WTC11 (cell line): ENCODE data around the gene FAM3B. TPM values are rescaled to one million over a fixed set of nuclear protein-coding genes. Genes with fewer than 3 reads are reported as not detected.

Experiments
- ATAC-seq: fragments of 200-7000 bp; cut with Tn5 transposase; 2 replicates; pipeline ENCODE4 v1.10.0; 2021; ENCODE audit warnings: mild to moderate bottlenecking, moderate library complexity
- CTCF ChIA-PET: fragments of 300-600 bp; sonication (Branson Sonifier 250); formaldehyde crosslinking; loops from one replicate; lab custom pipeline; 2021; ENCODE audit warnings: antibody characterized with exemption; lab: Charles Lee
- POLR2A ChIA-PET: fragments of 350-600 bp; sonication (Branson Sonifier 250); formaldehyde crosslinking; loops from one replicate; lab custom pipeline; 2021; ENCODE audit warnings: antibody characterized with exemption; lab: Charles Lee
- DNase-seq: peaks from one replicate; pipeline ENCODE4 v3.0.0; 2021; ENCODE audit warnings: low spot score
- H3K27ac Mint-ChIP-seq: 2 replicates; pipeline ENCODE4 v1.8.0; 2021; ENCODE audit warnings: mixed read lengths
- H3K27me3 Mint-ChIP-seq: 2 replicates; pipeline ENCODE4 v1.8.0; 2021; ENCODE audit warnings: low read depth, mild to moderate bottlenecking, moderate library complexity, mixed read lengths
- H3K36me3 Mint-ChIP-seq: 2 replicates; pipeline ENCODE4 v1.8.0; 2021; ENCODE audit warnings: mixed read lengths
- H3K4me1 Mint-ChIP-seq: 2 replicates; pipeline ENCODE4 v1.8.0; 2022; ENCODE audit warnings: mixed read lengths
- H3K4me3 Mint-ChIP-seq: 2 replicates; pipeline ENCODE4 v1.8.0; 2021; ENCODE audit warnings: mild to moderate bottlenecking, moderate library complexity, mixed read lengths
- H3K9me3 Mint-ChIP-seq: 2 replicates; pipeline ENCODE4 v1.8.0; 2021; ENCODE audit warnings: mixed read lengths
- ATF6 ChIP-seq: sonication (generic); formaldehyde crosslinking; IDR thresholded peaks from 2 replicates; pipeline ENCODE4 v1.8.1; 2023; ENCODE audit warnings: mild to moderate bottlenecking, missing genetic modification reagents
- CREM ChIP-seq: sonication (generic); formaldehyde crosslinking; IDR thresholded peaks from 2 replicates; pipeline ENCODE4 v1.8.1; 2022; ENCODE audit warnings: mild to moderate bottlenecking, missing genetic modification reagents, moderate library complexity
- E2F1 ChIP-seq: sonication (generic); formaldehyde crosslinking; IDR thresholded peaks from 2 replicates; pipeline ENCODE4 v1.8.0; 2022; ENCODE audit warnings: mild to moderate bottlenecking, missing genetic modification reagents
- ELF4 ChIP-seq: sonication (generic); formaldehyde crosslinking; IDR thresholded peaks from 2 replicates; pipeline ENCODE4 v1.8.1; 2022; ENCODE audit warnings: low read depth, mild to moderate bottlenecking, moderate library complexity, missing genetic modification reagents
- ETV6 ChIP-seq: sonication (generic); formaldehyde crosslinking; IDR thresholded peaks from 2 replicates; pipeline ENCODE4 v1.8.1; 2022; ENCODE audit warnings: mild to moderate bottlenecking, missing genetic modification reagents
- IRF1 ChIP-seq: sonication (generic); formaldehyde crosslinking; IDR thresholded peaks from 2 replicates; pipeline ENCODE4 v1.8.0; 2023; ENCODE audit warnings: missing genetic modification reagents
- JAZF1 ChIP-seq: fragments of 250-450 bp; sonication (Bioruptor Pico); IDR thresholded peaks from 2 replicates; pipeline ENCODE4 v1.9.0; 2021; ENCODE audit warnings: moderate library complexity, mild to moderate bottlenecking, inconsistent platforms
- MAX ChIP-seq: sonication (generic); formaldehyde crosslinking; IDR thresholded peaks from 2 replicates; pipeline ENCODE4 v1.8.0; 2022; ENCODE audit warnings: mild to moderate bottlenecking, missing genetic modification reagents
- PRDM15 ChIP-seq: sonication (generic); formaldehyde crosslinking; IDR thresholded peaks from 2 replicates; pipeline ENCODE4 v1.8.0; 2022; ENCODE audit warnings: missing genetic modification reagents
- SP1 ChIP-seq: sonication (generic); formaldehyde crosslinking; conservative IDR thresholded peaks from 2 replicates; pipeline ENCODE4 v1.8.1; 2022; ENCODE audit warnings: missing genetic modification reagents
- TCF7 ChIP-seq: sonication (generic); formaldehyde crosslinking; IDR thresholded peaks from 2 replicates; pipeline ENCODE4 v1.8.0; 2022; ENCODE audit warnings: mild to moderate bottlenecking, low read depth, missing genetic modification reagents, moderate library complexity
- TEAD4 ChIP-seq: sonication (generic); formaldehyde crosslinking; IDR thresholded peaks from 2 replicates; pipeline ENCODE4 v1.8.0; 2022; ENCODE audit warnings: mild to moderate bottlenecking, missing genetic modification reagents
- ZBTB21 ChIP-seq: sonication (generic); formaldehyde crosslinking; IDR thresholded peaks from 2 replicates; pipeline ENCODE4 v1.8.1; 2023; ENCODE audit warnings: mild to moderate bottlenecking, missing genetic modification reagents, borderline replicate concordance
- ZNF138 ChIP-seq: sonication (generic); formaldehyde crosslinking; conservative IDR thresholded peaks from 2 replicates; pipeline ENCODE4 v1.8.1; 2022; ENCODE audit warnings: mild to moderate bottlenecking, moderate library complexity, missing genetic modification reagents
- ZNF263 ChIP-seq: sonication (generic); formaldehyde crosslinking; IDR thresholded peaks from 2 replicates; pipeline ENCODE4 v1.8.1; 2022; ENCODE audit warnings: low read depth, mild to moderate bottlenecking, moderate library complexity, missing genetic modification reagents
- ZNF396 ChIP-seq: fragments of 250-450 bp; sonication (Bioruptor Pico); IDR thresholded peaks from 2 replicates; pipeline ENCODE4 v1.8.0; 2021; ENCODE audit warnings: mild to moderate bottlenecking, moderate library complexity, borderline replicate concordance
- total RNA-seq: library from RNA; stranded (reverse); gene quantifications from 3 replicates; pipeline ENCODE4 v1.2.3, GENCODE V29; 2021
- TF ChIP-seq, protein P1 (sequence below): sonication (generic); formaldehyde crosslinking; IDR thresholded peaks from 2 replicates; pipeline ENCODE4 v1.8.1; 2022; ENCODE audit warnings: mild to moderate bottlenecking, moderate library complexity, missing genetic modification reagents
- TF ChIP-seq, protein P2 (sequence below): sonication (generic); formaldehyde crosslinking; IDR thresholded peaks from 2 replicates; pipeline ENCODE4 v1.8.0; 2022; ENCODE audit warnings: mild to moderate bottlenecking, missing genetic modification reagents
- TF ChIP-seq, protein P3 (sequence below): sonication (generic); formaldehyde crosslinking; IDR thresholded peaks from 2 replicates; pipeline ENCODE4 v1.8.1; 2023; ENCODE audit warnings: mild to moderate bottlenecking, missing genetic modification reagents, moderate library complexity
- TF ChIP-seq, protein P4 (sequence below): sonication (generic); formaldehyde crosslinking; IDR thresholded peaks from 2 replicates; pipeline ENCODE4 v1.8.1; 2023; ENCODE audit warnings: mild to moderate bottlenecking, missing genetic modification reagents

The FAM3B gene
- total RNA-seq, 1 experiment from 2014 or later, result 1.4 TPM

DNA sequence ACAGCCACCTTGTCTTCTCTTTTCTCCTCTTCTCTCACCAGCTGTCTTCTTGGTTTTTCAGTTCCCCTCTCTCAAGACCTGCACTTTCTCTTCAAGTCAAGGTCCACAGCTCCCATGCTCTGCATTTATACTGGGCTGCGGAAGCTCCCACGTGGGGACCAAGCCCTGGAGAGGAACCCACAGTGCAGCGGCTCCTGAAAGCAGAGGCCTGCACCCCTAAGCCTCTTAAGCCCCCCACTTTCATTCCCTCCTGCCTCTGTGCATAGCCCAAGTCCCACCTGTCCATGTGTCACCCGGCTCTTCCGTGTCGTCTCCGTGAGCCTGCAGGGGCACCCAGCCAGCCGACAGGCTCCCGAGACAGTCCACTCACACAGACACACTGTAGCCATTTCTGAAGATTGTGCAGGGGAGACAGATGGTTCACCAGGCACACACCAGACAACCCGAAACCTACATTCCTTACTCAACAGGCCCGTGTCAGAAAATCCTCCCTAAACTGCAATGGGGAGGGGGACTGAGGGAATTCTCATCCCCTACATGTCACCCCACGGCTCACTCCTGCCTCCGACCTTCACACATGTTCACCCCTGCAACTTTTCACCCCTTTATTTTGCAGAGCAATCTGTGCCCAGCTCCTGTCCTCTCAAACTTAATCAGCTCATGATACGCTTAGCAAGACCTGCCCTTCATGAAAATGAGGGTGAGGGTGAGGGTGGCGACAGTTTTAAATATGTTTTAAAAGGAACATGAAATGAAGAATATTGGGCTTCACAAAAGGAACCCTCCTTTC lies 51.5 kb downstream of the FAM3B start:
- Mint-ChIP-seq H3K9me3 (peaks cover 6% of the 10 kb centered on the region; the same call in 1 of the 2 replicates), H3K36me3 (no peaks in the 10 kb centered on the region), H3K4me3 (no peak overlapping the region), H3K4me1 (peaks cover 12% of the 10 kb centered on the region), H3K27me3 (no peaks in the 10 kb centered on the region; the same call in 1 of the 2 replicates), H3K27ac (no peak overlapping the region)
- TF ChIP-seq CREM, result no peak
- no peak for TF ChIP-seq SP1
- TF ChIP-seq, protein P1, sequence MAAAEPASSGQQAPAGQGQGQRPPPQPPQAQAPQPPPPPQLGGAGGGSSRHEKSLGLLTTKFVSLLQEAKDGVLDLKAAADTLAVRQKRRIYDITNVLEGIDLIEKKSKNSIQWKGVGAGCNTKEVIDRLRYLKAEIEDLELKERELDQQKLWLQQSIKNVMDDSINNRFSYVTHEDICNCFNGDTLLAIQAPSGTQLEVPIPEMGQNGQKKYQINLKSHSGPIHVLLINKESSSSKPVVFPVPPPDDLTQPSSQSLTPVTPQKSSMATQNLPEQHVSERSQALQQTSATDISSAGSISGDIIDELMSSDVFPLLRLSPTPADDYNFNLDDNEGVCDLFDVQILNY (CRISPR knock-in tag), result no peak
- TF ChIP-seq TCF7, result no peak
- no peak for TF ChIP-seq IRF1
- TF ChIP-seq ZNF263 (CRISPR knock-in tag), result no peak
- TF ChIP-seq, protein P2, sequence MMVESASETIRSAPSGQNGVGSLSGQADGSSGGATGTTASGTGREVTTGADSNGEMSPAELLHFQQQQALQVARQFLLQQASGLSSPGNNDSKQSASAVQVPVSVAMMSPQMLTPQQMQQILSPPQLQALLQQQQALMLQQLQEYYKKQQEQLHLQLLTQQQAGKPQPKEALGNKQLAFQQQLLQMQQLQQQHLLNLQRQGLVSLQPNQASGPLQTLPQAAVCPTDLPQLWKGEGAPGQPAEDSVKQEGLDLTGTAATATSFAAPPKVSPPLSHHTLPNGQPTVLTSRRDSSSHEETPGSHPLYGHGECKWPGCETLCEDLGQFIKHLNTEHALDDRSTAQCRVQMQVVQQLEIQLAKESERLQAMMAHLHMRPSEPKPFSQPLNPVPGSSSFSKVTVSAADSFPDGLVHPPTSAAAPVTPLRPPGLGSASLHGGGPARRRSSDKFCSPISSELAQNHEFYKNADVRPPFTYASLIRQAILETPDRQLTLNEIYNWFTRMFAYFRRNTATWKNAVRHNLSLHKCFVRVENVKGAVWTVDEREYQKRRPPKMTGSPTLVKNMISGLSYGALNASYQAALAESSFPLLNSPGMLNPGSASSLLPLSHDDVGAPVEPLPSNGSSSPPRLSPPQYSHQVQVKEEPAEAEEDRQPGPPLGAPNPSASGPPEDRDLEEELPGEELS (CRISPR knock-in tag), result no peak
- TF ChIP-seq JAZF1, result no peak
- no peak for TF ChIP-seq ELF4 (CRISPR knock-in tag)
- no peak for TF ChIP-seq PRDM15
- TF ChIP-seq ETV6, result no peak
- no peak for TF ChIP-seq ZNF396 (CRISPR knock-in tag)
- TF ChIP-seq, protein P3, sequence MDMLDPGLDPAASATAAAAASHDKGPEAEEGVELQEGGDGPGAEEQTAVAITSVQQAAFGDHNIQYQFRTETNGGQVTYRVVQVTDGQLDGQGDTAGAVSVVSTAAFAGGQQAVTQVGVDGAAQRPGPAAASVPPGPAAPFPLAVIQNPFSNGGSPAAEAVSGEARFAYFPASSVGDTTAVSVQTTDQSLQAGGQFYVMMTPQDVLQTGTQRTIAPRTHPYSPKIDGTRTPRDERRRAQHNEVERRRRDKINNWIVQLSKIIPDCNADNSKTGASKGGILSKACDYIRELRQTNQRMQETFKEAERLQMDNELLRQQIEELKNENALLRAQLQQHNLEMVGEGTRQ, result no peak
- no peak for TF ChIP-seq ZNF138 (CRISPR knock-in tag)
- TF ChIP-seq ZBTB21, result no peak
- TF ChIP-seq, protein P4, sequence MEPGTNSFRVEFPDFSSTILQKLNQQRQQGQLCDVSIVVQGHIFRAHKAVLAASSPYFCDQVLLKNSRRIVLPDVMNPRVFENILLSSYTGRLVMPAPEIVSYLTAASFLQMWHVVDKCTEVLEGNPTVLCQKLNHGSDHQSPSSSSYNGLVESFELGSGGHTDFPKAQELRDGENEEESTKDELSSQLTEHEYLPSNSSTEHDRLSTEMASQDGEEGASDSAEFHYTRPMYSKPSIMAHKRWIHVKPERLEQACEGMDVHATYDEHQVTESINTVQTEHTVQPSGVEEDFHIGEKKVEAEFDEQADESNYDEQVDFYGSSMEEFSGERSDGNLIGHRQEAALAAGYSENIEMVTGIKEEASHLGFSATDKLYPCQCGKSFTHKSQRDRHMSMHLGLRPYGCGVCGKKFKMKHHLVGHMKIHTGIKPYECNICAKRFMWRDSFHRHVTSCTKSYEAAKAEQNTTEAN (CRISPR knock-in tag), result no peak
- TF ChIP-seq ATF6, result no peak
- no peak for TF ChIP-seq E2F1
- TF ChIP-seq MAX (CRISPR knock-in tag), result no peak
- TF ChIP-seq TEAD4 (CRISPR knock-in tag), result no peak
- DNase-seq, result no peak
- no peak for ATAC-seq
- POLR2A ChIA-PET, result no interaction called here
- CTCF ChIA-PET, result interaction anchor here (1.1 to 3.7 kb wide), 10 partner anchors 8 to 244 kb away, joined by 3 to 61 read pairs (median 20); no protein-coding TSS in a partner anchor
